Urinary bladder (tissue), 4 donors: ENCODE results near the gene DCLK1. TPM values are rescaled to one million over a fixed set of nuclear protein-coding genes. Genes with fewer than 3 reads are reported as not detected.

Experiments
- DNase-seq: peaks from one replicate; pipeline ENCODE4 v3.0.0-alpha.2; 2015; ENCODE audit errors: extremely low spot score
- H3K27ac ChIP-seq: one replicate; pipeline ENCODE4 v1.5.1; 2013; ENCODE audit warnings: low read depth, mild to moderate bottlenecking, moderate library complexity
- H3K36me3 ChIP-seq: one replicate; pipeline ENCODE4 v1.6.1; 2013; ENCODE audit warnings: mild to moderate bottlenecking, moderate library complexity; ENCODE audit not compliant: insufficient read depth
- H3K4me1 ChIP-seq: one replicate; pipeline ENCODE4 v1.6.1; 2013; ENCODE audit warnings: mild to moderate bottlenecking, moderate library complexity; ENCODE audit not compliant: insufficient read depth
- H3K4me3 ChIP-seq: one replicate; pipeline ENCODE4 v1.5.1; 2013; ENCODE audit warnings: low read depth, low read length
- WGBS: extraction: QIAGEN DNeasy Blood & Tissue Kit; methylation state at CpG from one replicate; pipeline ENCODE4 v1.1.7; 2013; 5-methylcytosine and 5-hydroxymethylcytosine counted together
- polyA plus RNA-seq: library from polyadenylated mRNA; stranded (reverse); fragments of 200-250 nt; gene quantifications from one replicate; pipeline ENCODE4 v1.2.3, GENCODE V29; 2013
- total RNA-seq: library from RNA; depleted of rRNA; stranded (reverse); fragments of >200 nt; gene quantifications from one replicate; pipeline ENCODE4 v1.2.3, GENCODE V29; 2014
- donor health status: healthy with polysubstance abuse.
- donor health status: healthy.

Gene DCLK1
- total and polyA plus RNA-seq, 2 donors = 6.5 to 89.1 TPM

DNA sequence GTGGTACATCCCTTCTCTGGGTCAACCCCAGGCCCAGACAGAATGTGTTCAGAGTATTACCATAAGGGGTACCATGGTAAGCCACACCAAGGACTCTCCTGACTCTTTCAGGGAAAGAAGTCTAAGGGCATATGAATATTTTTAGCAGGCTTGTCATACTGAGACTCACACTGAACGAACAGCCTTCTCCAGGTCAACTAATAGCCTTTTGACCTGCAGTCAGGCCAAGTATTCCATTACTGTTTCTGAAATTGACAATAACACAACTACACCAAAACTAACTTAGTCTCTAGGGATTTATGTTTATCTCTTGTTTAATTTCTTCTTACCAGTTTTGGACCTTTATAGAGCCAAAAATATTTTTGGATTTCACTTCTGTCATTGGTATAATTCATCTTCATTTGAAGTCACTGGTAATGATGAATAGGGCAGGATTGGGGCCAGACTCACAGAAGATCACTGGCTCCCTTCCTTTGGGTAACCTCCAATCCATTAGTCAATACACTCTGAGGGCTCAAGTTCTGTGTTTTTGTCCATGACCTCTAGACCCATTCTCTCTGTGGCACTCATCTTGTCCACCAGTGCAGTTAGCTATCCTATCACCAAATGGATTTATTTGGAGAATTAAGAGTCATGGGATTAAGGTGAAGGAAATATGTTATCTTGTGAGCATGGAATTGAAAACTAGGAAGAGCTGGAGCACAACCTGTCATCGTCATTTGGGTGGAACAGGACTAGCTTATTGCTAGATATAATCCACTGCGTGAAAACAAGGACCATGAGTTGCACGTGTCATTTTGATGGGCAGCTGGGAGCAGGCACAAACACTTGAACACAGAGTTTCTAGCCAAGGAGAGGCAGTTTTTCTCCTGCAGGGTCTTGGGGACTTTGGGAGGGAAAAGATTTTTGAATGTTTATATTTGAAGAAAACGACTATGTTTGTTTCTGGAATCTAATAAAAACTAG lies 313.3 kb downstream of the DCLK1 start:
- H3K27ac ChIP-seq = no peak overlapping the region

DNA sequence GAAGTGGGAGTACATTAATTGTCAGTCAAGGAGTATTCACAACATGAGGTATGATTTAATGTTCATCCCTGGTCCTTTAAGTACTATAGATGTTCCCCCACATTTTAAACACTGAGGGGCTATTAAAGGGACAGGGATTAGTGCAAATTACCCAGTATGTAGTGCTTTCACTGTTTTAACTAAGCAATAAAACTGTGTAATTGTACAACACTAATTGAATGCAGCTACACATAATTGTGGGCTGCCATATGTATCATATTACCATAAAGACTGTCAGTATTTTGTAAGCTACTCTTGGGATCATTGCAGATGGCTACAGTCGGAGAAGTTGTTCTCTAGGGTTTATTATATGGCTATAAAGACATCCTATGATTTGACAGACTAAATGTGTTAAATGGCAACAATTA lies 316.6 kb downstream of the DCLK1 start:
- WGBS = 53% methylated on average over 1 of the region's 1 CpG
- H3K4me3 ChIP-seq = no peak overlapping the region
- H3K36me3 ChIP-seq = no peaks in the 10 kb centered on the region
- no peak overlapping the region for H3K27ac ChIP-seq
- no peaks in the 10 kb centered on the region for H3K4me1 ChIP-seq
- DNase-seq = no peak

More for the DNA sequence above, 313.3 kb downstream of the DCLK1 start:
- no peak for DNase-seq
- no peak overlapping the region for H3K4me3 ChIP-seq
- WGBS = 36% methylated on average over 5 of the region's 5 CpGs
- H3K4me1 ChIP-seq = no peaks in the 10 kb centered on the region
- H3K36me3 ChIP-seq = no peaks in the 10 kb centered on the region

DNA sequence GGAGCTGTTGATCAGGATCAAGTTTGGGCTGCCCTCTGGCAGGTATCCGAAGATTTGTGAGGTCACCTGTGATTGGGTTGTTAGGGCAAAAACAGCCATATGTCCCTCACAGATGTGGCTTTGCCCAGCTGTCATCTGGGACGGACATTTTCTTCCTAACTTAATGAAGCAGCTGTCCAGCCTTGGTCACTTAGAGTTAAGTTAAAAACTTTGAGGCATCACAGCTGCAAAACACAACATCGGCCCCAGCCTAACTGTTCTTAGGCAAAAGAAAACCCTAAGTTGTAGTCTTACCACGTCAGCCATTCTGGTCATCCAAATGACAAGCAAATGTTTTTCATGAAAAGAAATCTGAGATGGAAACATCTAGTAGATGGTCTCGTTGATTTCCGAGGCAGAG lies 318.4 kb downstream of the DCLK1 start:
- DNase-seq = no peak
- Histone ChIP-seq H3K27ac (no peak overlapping the region), H3K4me1 (no peaks in the 10 kb centered on the region), H3K4me3 (no peak overlapping the region), H3K36me3 (no peaks in the 10 kb centered on the region)
- WGBS = 55% methylated on average over 6 of the region's 6 CpGs

DNA sequence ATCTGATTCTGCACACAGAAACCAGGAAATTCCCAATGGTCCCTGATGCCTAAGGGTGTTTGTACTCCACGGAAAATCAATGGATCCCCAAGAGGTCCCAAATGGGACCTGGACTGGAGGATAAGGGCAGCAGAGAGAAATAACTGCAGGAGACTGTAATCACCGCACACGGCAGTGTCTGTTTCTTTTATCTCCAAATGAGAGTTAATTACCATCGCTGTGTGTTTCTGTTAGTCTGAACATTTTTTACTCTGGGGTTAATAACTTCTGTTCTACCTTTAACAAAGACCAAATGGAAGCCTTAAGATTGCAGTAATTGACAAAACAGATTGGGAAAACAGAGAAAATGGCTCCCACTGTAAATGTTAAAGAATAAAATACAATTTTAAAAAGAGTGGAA lies 320.9 kb downstream of the DCLK1 start:
- no peak for DNase-seq
- WGBS = 94% methylated on average over 4 of the region's 4 CpGs
- Histone ChIP-seq H3K36me3 (no peaks in the 10 kb centered on the region), H3K27ac (no peak overlapping the region), H3K4me3 (no peak overlapping the region), H3K4me1 (no peaks in the 10 kb centered on the region)

DNA sequence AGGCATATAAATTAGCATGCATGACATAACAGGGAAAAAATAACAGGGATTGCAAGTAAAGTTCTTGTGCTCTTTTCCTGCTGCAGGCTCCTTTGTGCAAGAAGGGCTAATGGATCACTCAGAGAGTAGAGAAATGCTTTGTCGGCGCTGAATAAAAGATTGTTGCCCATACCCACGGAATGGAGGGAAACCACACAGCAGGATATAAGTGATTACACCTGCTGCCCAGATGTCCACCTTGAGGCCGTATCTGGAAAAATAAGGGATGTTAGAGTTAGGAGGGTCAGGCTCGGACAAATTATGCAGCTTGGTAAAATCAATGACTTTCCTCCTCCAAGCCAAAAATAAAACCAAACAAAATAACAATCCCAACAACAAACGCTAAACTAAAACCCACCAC lies 322.3 kb downstream of the DCLK1 start:
- Histone ChIP-seq H3K4me1 (no peaks in the 10 kb centered on the region), H3K36me3 (no peaks in the 10 kb centered on the region), H3K4me3 (no peak overlapping the region), H3K27ac (no peak overlapping the region)
- WGBS = 91% methylated on average over 6 of the region's 6 CpGs
- no peak for DNase-seq

DNA sequence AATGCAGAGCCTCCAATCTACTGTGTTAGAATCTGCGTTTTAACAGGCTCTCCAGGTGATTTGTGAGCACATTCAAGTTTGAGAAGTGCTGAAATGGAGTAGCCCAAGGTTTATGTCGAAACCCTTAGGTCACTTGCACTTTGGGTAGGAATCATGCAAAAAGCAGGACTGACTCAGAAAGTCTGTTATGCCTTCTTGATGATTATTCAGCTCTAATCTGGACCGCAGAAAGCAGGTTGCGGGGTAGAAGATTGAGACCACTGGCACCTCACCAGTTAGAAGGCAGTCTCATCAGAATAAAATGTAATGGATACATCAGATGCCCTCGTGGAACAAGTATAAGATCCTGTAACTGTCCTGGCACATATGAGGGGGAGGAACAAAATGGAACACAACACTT lies 326.3 kb downstream of the DCLK1 start:
- no peak overlapping the region for H3K4me3 ChIP-seq
- H3K36me3 ChIP-seq = no peaks in the 10 kb centered on the region
- 93% methylated on average over 5 of the region's 5 CpGs for WGBS
- H3K27ac ChIP-seq = no peak overlapping the region
- no peaks in the 10 kb centered on the region for H3K4me1 ChIP-seq
- no peak for DNase-seq

DNA sequence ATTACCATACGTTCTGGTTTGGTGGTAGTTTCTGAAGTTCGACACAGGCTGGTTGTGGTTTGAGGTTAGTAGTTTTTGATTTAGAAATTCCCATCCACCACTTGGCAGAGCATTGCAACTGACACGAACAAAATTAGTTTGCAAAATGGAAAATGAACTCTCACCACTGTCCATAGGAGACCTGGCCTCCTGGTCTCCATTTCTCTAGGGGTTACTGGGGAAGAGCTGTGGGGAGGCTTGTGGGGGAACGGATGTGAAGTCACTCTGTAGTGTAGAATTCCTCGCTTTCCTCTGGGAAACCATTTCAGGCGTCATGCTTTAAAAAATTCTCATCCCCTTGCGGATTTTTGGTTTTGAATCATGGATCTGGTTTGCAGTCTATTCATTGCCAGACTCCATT lies 333.2 kb downstream of the DCLK1 start:
- Histone ChIP-seq H3K4me1 (no peaks in the 10 kb centered on the region), H3K4me3 (no peak overlapping the region), H3K27ac (no peak overlapping the region), H3K36me3 (no peaks in the 10 kb centered on the region)
- DNase-seq = no peak
- 89% methylated on average over 7 of the region's 7 CpGs for WGBS

DNA sequence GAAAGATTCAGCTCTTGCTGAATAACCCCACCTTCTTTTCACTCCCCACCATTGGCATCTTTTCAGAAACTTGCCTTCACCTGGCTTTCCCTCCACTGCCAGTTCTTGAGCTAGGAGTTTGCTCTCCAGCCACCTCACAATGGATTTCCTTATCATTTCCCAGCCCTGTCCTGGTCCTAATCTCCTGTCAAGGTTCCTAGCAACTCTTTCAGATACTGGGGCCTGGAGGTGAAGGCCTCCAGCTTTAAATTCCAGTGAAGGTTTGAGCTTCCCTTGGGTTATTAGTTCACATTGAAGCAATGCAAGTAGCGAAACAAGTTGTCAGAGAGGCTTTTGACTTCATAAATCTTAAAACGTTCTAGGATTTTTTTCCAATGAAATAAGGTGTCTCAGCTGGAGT lies 333.9 kb downstream of the DCLK1 start:
- no peaks in the 10 kb centered on the region for H3K4me1 ChIP-seq
- 46% methylated on average over 2 of the region's 2 CpGs for whole genome bisulfite sequencing
- H3K27ac ChIP-seq = no peak overlapping the region

DNA sequence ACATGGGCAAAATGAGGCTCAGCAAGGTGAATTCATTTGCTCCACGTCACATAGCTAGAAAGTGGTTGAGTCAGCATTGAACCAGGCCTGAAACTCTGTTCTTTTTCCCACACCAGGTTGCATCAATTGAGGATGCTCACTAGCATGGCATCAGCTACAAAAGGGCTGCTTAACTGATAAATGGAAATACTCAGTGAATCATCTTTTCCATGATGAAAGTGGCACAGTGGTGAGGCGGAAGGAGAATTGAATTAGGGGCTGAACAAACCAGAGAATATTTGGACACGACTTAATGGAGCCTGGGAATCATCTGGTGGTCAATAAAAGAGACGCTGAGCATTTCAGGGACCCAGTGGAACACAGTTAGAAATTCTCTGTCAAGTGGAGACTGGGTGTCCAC lies 334.6 kb downstream of the DCLK1 start:
- Histone ChIP-seq H3K4me3 (no peak overlapping the region), H3K36me3 (no peaks in the 10 kb centered on the region), H3K27ac (no peak overlapping the region), H3K4me1 (no peaks in the 10 kb centered on the region)
- WGBS = 82% methylated on average over 4 of the region's 4 CpGs
- DNase-seq = no peak

More for the DNA sequence above, 333.9 kb downstream of the DCLK1 start:
- no peak for DNase-seq
- Histone ChIP-seq H3K4me3 (no peak overlapping the region), H3K36me3 (no peaks in the 10 kb centered on the region)

DNA sequence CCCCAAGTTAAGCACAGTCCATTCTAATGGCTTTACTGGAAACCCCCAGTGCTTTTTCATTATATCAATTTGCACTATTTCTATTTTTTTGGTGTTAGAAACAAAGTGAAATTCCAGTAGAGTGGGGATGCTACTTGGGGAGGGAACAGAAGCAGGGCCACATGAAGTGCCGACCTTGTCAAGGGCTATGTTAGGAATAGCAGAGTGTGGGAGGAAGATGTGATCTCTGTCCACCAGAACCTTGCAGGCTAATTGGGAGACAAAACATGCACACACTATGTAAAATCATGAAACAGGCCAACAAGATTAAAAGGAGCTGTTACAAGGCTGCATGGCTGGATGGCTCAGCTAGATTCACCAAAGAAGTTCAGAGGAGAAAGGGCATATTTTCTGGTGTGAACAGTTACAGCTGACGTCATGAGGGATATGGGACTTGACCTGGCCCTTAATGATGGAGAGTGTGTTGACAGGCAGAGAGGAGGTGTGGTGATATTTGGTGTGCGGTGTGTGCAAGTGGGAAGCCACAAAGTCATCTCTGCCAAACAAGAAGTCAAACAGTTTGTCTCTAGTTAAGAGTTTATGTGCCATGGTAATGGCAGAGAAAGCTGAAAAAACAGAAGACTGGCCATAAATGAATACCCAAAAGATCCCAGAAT lies 336.3 kb downstream of the DCLK1 start:
- Histone ChIP-seq H3K4me3 (no peak overlapping the region), H3K27ac (no peak overlapping the region), H3K4me1 (no peaks in the 10 kb centered on the region), H3K36me3 (no peaks in the 10 kb centered on the region)
- no peak for DNase-seq
- WGBS = 74% methylated on average over 3 of the region's 3 CpGs

DNA sequence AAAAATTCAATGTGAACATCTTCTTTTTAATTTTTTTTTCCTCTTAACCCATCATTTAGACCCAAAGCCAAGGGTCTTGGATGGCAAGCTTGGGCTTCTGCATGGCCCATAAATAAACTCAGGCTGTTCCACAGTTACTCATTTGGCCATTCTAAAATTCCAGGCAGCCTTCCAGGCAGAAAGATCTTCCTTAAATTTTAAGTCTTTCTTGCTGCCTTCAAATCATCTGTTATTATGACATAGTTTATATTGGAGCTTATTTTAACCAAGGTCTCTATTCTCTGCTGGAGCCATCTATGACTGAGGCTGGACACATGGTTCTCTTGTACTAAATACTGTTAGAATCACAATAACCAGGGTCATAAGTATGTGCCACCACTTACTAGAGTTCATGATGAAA lies 337.4 kb downstream of the DCLK1 start:
- H3K27ac ChIP-seq = no peak overlapping the region
- no peaks in the 10 kb centered on the region for H3K4me1 ChIP-seq
- no peak for DNase-seq
- no peaks in the 10 kb centered on the region for H3K36me3 ChIP-seq
- no peak overlapping the region for H3K4me3 ChIP-seq

DNA sequence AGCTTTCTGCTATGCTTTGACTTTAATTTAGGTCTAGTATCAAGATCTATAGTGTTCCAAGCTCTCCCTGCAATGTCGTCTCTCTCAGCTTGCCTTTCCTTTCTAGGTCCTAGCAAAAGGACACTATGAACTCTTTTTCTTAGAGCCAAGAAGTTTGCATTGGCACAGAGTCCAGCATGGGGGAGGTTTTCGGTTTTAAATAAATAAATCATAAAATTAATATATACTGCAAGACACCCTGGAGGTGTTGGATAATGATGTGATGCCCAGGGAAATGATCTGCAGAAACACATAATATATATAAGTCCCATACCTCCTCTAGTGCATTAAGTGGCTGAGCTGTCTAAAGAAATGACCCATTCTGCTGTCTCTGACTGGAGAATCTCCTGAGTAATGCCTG lies 338.3 kb downstream of the DCLK1 start:
- Histone ChIP-seq H3K4me1 (no peaks in the 10 kb centered on the region), H3K36me3 (no peaks in the 10 kb centered on the region), H3K4me3 (no peak overlapping the region), H3K27ac (no peak overlapping the region)
- DNase-seq = no peak
- WGBS = 40% methylated on average over 2 of the region's 2 CpGs

DNA sequence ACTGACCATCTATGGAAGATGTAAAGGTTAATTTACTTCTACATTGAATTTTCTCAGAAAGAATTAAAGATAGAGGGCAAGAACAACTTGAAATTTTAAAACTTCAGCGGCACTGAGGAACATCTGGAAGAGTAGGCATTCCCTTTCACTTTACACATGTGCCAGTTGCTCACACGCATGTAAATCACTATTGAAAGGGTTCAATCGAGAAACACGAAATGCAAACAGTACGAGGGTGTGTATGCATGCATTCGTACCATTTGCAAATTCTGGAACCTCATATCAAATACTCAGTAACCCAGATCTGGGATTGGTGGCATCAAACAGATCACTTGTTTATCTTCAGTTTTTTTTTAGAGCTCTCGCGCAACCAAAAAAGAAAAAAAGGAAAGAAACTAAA lies 339.2 kb downstream of the DCLK1 start:
- no peak for DNase-seq
- H3K36me3 ChIP-seq = no peaks in the 10 kb centered on the region
- no peaks in the 10 kb centered on the region for H3K4me1 ChIP-seq
- 94% methylated on average over 8 of the region's 8 CpGs for WGBS
- H3K27ac ChIP-seq = no peak overlapping the region
- no peak overlapping the region for H3K4me3 ChIP-seq

DNA sequence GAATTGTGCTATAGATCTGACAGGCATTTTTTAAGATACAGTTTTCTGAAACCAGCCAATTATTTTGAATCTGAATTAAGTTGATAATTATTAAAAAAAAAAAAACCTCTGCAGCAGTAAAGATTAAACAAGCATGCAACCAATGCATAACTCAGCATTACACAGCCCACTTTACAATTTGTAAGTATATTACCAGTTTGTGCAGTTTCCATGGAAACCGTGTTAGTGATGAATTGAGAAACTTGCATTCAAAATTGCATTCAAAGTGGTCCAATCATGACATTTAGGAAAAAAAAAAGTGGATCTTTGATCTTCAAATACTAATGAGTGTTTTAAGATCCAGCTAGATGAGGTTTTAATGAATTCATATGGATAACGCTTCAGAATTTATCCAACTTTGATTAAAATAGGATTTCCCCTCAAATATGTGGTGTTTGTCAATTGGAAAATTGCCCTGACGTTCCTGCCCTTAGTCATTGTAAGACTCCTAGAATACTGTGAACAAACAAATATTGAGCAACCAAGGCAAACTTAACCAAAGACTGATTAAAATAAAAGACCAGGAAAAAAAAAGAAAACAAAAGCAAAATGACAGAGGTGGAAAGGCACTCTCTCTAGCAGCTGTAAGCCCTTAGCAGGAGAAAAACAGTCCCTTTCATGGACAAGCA lies 339.9 kb downstream of the DCLK1 start:
- Histone ChIP-seq H3K4me3 (no peak overlapping the region), H3K27ac (no peak overlapping the region), H3K36me3 (no peaks in the 10 kb centered on the region), H3K4me1 (no peaks in the 10 kb centered on the region)
- DNase-seq = no peak
- 63% methylated on average over 3 of the region's 3 CpGs for WGBS
